K562 (cell line): ENCODE results near the gene FAM83E. TPM values are rescaled to one million over a fixed set of nuclear protein-coding genes. Genes with fewer than 3 reads are reported as not detected.

Source experiments
- ARID1B ChIP-seq: fragments of 450-650 bp; IDR thresholded peaks from 2 replicates; pipeline ENCODE4 v1.6.1; 2016; ENCODE audit warnings: antibody characterized with exemption, mild to moderate bottlenecking, inconsistent platforms
- CLOCK ChIP-seq: fragments of 250-450 bp; sonication (Bioruptor Pico); IDR thresholded peaks from 2 replicates; pipeline ENCODE4 v1.4.0; 2020; ENCODE audit warnings: mild to moderate bottlenecking, moderate library complexity, borderline replicate concordance
- ELK1 ChIP-seq: sonication (generic); formaldehyde crosslinking; IDR thresholded peaks from 2 replicates; pipeline ENCODE4 v1.8.1; 2022; ENCODE audit warnings: missing genetic modification reagents
- GABPB1 ChIP-seq: sonication (generic); formaldehyde crosslinking; IDR thresholded peaks from 2 replicates; pipeline ENCODE4 v1.8.0; 2022; ENCODE audit warnings: mild to moderate bottlenecking, missing genetic modification reagents
- NCOR1 ChIP-seq: fragments of 450-650 bp; IDR thresholded peaks from 2 replicates; pipeline ENCODE4 v1.6.1; 2016; ENCODE audit warnings: mild to moderate bottlenecking, moderate library complexity
- PKNOX1 ChIP-seq: fragments of 450-650 bp; IDR thresholded peaks from 2 replicates; pipeline ENCODE4 v1.6.1; 2016
- RBM34 ChIP-seq: fragments of 200-400 bp; formaldehyde crosslinking; IDR thresholded peaks from 2 replicates; pipeline ENCODE4 v1.6.1; 2018; ENCODE audit warnings: low read length, borderline replicate concordance; ENCODE audit not compliant: insufficient read depth
- SIX5 ChIP-seq, 2 experiments: IDR thresholded peaks; 2 replicates each; pipeline ENCODE4 v1.6.1; 2011; ENCODE audit warnings: low read length in 2 of 2, borderline replicate concordance in 1 of 2, low read depth in 1 of 2, mild to moderate bottlenecking in 1 of 2, moderate library complexity in 1 of 2; ENCODE audit not compliant: insufficient read depth in 1 of 2
- TBL1XR1 ChIP-seq, 2 experiments: IDR thresholded peaks; 2 replicates each; pipeline ENCODE4 v1.6.1; 2012; ENCODE audit warnings: improper control_type of control experiment in 2 of 2, low read length in 2 of 2, mild to moderate bottlenecking in 1 of 2
- ZNF407 ChIP-seq: fragments of 450-650 bp; IDR thresholded peaks from 2 replicates; pipeline ENCODE4 v1.6.1; 2016; ENCODE audit warnings: low read depth
- ZNF696 ChIP-seq: fragments of 250-450 bp; sonication (Bioruptor Pico); conservative IDR thresholded peaks from 2 replicates; pipeline ENCODE4 v1.4.0; 2020; ENCODE audit warnings: mild to moderate bottlenecking, moderate library complexity
- polyA plus RNA-seq, 8 experiments: library from polyadenylated mRNA; depleted of rRNA in 4 of 8; stranded (reverse) in 5 of 8; unstranded in 3 of 8; fragments of >200 nt; fragmentation: Nextera tagmentation in 2 of 8; fragmentation: Illumina TruSeq in 1 of 8; extraction: Ambion mirVana in 2 of 8; extraction: Trizol in 1 of 8; gene quantifications; 2 replicates each; pipeline versions ENCODE4 v1.2.1 to v1.2.3, GENCODE V29; 2011 to 2014; ENCODE audit warnings: inconsistent platforms in 1 of 8, missing spikeins in 1 of 8
- total RNA-seq, 7 experiments: library from RNA; depleted of rRNA in 6 of 7; stranded (reverse); fragments of >200 nt in 6 of 7; fragmentation: Illumina TruSeq in 2 of 7; extraction: Trizol in 2 of 7; gene quantifications; 2 replicates each; pipeline versions ENCODE4 v1.2.1 to v1.2.3, GENCODE V29; 2011 to 2021; ENCODE audit warnings: low replicate concordance in 1 of 7

Gene FAM83E
- total and polyA plus RNA-seq, 9 of the 15 experiments (the other 6 are each of a cell fraction or from before 2014, with no cell fraction given): 0.15 to 0.87 (median 0.29) TPM; not detected in 4

- TF ChIP-seq RBM34 (no peak), SIX5 (IDR thresholded peaks at IDR 0.05; ENCODE audit: borderline replicate concordance in 1 of 2, insufficient read depth in 1 of 2, low read depth in 1 of 2, low read length in 2 of 2) (peak; percentile 53 to 74; a peak in 3 of 4 replicates), CLOCK (CRISPR knock-in tag) (peak; percentile 4; the same call in 1 of the 2 replicates), ARID1B (peak; percentile 64), PKNOX1 (peak; percentile 30; the same call in 1 of the 2 replicates), ZNF407 (0 out of 2 replicates have a peak, but pooled peaks have one; percentile 16), ELK1 (CRISPR knock-in tag) (no peak), NCOR1 (0 out of 2 replicates have a peak, but pooled peaks have one; percentile 40), TBL1XR1 (IDR thresholded peaks at IDR 0.05; ENCODE audit: low read length in 2 of 2) (peak in 1 of 2 experiments; percentile 7; a peak in 1 of 4 replicates), ZNF696 (CRISPR knock-in tag) (no peak), GABPB1 (CRISPR knock-in tag) (peak; percentile 16; the same call in 1 of the 2 replicates)
Observed at GRCh38 chr19:48637948-48638830, 23.3 kb upstream of the FAM83E start (continued).
